ENCODE data around the gene WDPCP.

The WDPCP gene

DNA sequence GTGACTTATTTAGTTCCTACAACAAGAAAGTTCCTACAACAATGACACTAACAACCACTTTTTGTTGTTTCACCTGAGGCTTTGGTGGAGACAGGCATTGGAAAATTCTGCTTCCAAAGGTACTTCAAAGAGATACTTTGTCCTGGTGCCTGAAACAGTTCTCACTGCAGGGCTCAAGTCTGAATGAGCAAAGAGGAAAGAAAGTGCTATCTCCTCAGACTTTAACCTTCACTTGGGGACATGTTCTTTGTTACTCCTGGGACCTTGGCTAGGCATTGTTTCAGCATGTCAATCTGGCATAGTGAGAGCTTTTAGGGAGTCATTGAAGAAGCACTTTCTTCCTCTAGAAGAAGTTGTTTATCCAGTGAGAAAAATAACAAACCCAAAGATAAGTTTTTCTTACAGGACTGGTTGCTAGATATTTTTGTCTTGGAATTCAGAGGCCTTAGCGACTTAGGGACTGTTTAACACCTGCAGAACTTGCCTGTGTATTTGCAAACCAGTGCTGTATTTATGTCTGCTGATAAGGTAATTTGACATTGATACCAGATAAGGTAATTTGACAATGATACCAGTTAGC is 12.7 kb upstream of the WDPCP start:
- TF ChIP-seq CTCF (IDR thresholded peaks at IDR 0.05; ENCODE audit: extremely low read depth, missing control alignments), result no peak
- DNase-seq (ENCODE audit: low spot score), result no peak

- no peak for TF ChIP-seq CTCF (IDR thresholded peaks at IDR 0.05; ENCODE audit: extremely low read depth, missing control alignments)
- no peak for DNase-seq (ENCODE audit: low spot score)
These were observed 10.7 kb upstream of the WDPCP start for GRCh38 chr2:63598981-63599380.

GRCh38 chr2:63596401-63596883 is 8.2 kb upstream of the WDPCP start:
- no peak for DNase-seq (ENCODE audit: low spot score)
- TF ChIP-seq CTCF (IDR thresholded peaks at IDR 0.05; ENCODE audit: extremely low read depth, missing control alignments), result no peak

DNA sequence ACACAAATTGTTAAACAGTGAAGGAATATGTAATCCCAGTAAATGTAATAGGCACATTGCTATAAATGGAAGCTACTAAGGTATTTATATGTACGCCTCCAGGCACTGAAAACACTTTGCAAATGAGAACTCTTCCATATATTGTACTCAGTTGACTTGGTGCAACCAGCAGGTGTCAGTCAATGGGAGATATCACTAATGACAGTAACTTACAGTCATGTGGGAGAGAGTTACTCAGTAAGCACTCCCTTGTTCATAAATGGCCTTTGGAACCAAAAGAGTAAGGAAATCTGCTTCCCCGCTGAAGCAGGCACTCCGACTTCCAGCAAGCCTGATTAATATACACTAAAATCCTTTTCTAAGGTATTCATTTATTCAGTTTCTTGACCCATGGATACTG is 6.4 kb upstream of the WDPCP start:
- no peak for DNase-seq (ENCODE audit: low spot score)
- no peak for TF ChIP-seq CTCF (IDR thresholded peaks at IDR 0.05; ENCODE audit: extremely low read depth, missing control alignments)

DNA sequence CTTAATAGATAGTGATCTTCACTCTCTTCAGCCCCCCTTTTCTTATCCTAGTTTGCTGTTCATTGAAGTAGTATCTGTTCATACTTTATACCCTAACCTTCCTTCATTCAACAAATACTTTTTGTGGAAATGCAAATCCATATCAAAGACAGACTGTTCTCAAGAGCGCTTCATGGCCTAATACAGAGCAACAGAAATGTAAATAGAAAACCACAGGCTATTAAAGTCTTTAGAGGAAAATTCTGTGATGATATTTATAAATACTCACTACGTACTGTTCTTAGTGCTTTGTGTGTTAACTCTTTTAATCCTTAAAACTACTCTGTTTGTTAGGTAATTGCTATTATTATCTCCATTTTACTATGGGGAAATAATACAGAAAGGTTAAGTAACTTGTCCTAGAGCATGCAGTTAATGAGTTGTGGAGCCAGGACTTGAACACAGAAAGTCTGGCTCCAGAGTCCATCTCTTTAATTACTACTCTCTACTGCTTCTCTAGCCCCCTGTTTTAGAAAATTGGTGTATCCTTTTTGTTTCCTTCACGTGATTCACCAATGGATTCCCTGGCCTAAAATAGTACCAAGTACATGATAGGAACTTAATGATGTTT is 3.4 kb upstream of the WDPCP start:
- no peak for TF ChIP-seq CTCF (IDR thresholded peaks at IDR 0.05; ENCODE audit: extremely low read depth, missing control alignments)
- DNase-seq (ENCODE audit: low spot score), result no peak

DNA sequence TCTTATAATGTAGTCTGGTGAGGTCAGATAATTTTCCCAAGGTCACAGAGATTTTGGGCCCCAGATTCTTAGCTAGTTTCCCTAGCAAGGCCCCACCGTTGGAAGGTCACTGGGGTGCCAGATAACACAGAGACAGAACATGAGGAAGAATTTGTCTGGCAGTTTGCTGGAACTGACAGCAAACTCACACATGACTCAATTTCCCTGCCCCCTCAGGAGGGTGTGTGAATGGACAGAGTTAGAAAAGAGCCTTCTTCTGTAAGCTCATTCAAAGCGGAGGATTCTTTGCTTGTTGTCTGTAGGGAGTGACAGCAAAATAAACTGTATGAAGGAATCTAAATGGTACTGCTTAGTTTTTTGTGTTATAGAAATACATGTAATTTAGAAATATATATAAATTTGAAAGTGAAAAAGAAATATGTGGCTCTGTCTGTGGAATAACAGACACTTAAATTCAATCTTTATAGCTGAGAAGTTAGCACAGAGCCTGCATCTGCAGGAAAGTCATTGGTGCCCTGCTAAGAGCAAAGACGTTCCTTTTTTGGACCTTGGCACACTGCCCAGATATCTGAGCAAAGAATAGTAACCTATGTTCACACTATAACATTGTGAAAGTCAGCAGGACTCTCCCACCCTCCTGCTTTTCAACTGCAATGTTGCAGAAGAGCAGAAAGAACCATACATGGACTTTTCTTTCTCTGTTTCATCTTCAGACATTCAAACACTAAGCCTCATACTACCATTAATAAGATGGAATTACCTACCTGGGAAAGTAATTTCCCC is 2.5 kb upstream of the WDPCP start:
- TF ChIP-seq CTCF (IDR thresholded peaks at IDR 0.05; ENCODE audit: extremely low read depth, missing control alignments), result no peak
- no peak for DNase-seq (ENCODE audit: low spot score)

Measured in GM20000 (cell line).